Neural crest cell (in vitro differentiated cells): ENCODE measurements around the gene TPSAB1. TPM values are rescaled to one million over a fixed set of nuclear protein-coding genes. Genes with fewer than 3 reads are reported as not detected.
A peak's percentile ranks its signal among the peaks of the same experiment; 100 is the strongest.
"Not testable (repeated sequence)": the region's sequence is repeated elsewhere in the genome, so short reads cannot be mapped to it uniquely, and the experiment has no call there.

Experiments used
- DNase-seq: peaks from one replicate; pipeline ENCODE4 v3.0.0; 2021; ENCODE audit warnings: low read depth, mixed read lengths, low spot score
- H3K27ac Mint-ChIP-seq: one replicate; pipeline ENCODE4 v1.8.0; 2021; ENCODE audit warnings: mild to moderate bottlenecking, mixed read lengths; ENCODE audit not compliant: unreplicated experiment
- H3K27me3 Mint-ChIP-seq: 2 replicates; pipeline ENCODE4 v1.8.0; 2021; ENCODE audit warnings: low read depth, mild to moderate bottlenecking, mixed read lengths
- H3K36me3 Mint-ChIP-seq: 2 replicates; pipeline ENCODE4 v1.8.0; 2021; ENCODE audit warnings: low read depth, mild to moderate bottlenecking, mixed read lengths
- H3K4me1 Mint-ChIP-seq: 2 replicates; pipeline ENCODE4 v1.8.0; 2021; ENCODE audit warnings: mixed read lengths
- H3K4me3 Mint-ChIP-seq: one replicate; pipeline ENCODE4 v1.8.0; 2021; ENCODE audit warnings: mild to moderate bottlenecking, mixed read lengths
- H3K9me3 Mint-ChIP-seq: 2 replicates; pipeline ENCODE4 v1.8.0; 2021; ENCODE audit warnings: mixed read lengths
- total RNA-seq: library from RNA; stranded (reverse); gene quantifications from 2 replicates; pipeline ENCODE4 v1.2.1, GENCODE V29; 2021
- TF ChIP-seq, protein P1 (sequence below): fragments of 200-600 bp; sonication (generic); conservative IDR thresholded peaks from 2 replicates; pipeline ENCODE4 v1.5.0; 2021; ENCODE audit warnings: antibody characterized with exemption, mild to moderate bottlenecking

The TPSAB1 gene
- total RNA-seq, 1 donor from 2014 or later = not detected

DNA sequence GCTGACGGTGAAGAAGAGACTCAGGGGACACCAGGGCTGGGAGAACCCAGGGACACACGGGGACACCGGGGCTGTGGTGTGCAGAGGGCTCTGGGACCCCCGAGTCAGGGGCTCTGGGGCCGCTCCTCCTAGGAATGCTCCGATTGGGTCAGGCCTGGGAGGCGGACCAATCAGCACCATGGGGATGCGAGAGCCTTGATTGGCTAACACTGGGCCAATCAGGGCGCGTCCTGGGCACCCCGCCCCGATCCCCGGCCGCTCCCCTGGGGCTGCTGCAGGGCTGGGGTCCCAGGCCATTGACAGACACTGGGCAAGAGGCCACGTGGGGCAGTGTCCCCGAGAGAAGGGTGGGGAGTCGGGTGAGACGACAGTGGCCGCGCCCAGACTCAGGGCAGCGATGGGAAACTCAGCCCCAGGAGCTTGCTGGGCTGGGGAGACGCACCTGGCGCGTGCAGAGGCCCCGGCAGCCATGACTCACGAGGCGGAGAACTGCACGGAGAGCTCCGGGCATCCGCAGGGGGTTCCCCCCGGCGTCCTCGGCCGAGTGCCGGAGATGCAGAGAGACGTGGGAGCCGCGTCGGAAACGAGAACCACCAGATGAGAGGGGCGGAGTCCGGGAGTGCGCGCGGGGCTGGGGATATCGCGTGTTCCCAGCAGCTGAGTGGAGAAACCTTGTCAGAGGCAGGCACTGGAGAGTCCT lies 8.3 kb upstream of the TPSAB1 start:
- H3K27me3 Mint-ChIP-seq, H3K4me1 Mint-ChIP-seq, H3K9me3 Mint-ChIP-seq, DNase-seq, H3K4me3 Mint-ChIP-seq, H3K36me3 Mint-ChIP-seq, H3K27ac Mint-ChIP-seq: not testable (repeated sequence)

DNA sequence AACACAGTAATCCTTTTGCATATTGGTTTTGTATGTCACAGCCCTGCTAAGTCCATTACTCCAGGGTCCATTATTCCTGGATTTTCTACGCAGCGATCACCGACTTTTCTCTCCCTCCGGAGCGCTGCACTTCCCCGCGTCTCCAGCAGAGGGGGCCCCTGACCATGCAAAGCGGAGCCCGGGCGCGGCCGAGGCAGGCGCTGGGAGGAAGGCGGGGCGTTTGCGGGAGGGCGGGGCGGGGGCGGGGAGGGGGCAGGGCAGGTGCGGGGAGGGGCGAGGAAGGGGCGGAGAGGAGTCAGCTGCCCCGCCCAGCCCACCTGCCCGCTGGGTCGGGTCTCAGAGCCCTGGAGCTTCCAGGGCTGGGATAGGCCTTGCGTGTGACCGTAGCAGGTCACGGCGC lies 3.8 kb upstream of the TPSAB1 start:
- DNase-seq, H3K27me3 Mint-ChIP-seq, H3K27ac Mint-ChIP-seq, H3K4me3 Mint-ChIP-seq, H3K36me3 Mint-ChIP-seq, H3K9me3 Mint-ChIP-seq, H3K4me1 Mint-ChIP-seq: not testable (repeated sequence)

DNA sequence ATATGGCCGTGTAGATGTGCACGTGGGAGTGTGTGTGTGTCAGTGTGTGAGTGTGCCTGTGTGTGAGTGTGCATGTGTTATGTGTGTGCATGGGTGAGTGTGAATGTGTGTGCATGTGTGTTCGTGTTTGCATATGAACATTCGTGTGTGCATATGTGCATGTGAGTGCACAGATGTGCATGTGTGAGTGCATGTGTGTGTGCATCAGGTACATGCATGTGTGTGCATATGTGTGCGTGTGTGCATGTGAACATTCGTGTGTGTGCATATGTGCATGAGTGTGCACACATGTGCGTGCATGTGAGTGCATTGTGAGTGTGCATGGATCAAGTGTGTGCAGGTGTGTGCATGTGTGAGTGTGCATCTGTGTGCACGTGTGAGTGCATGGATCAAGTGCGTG lies 2.5 kb upstream of the TPSAB1 start:
- Mint-ChIP-seq H3K27ac (no peak overlapping the region), H3K9me3 (peaks cover 4% of the 10 kb centered on the region), H3K36me3 (no peaks in the 10 kb centered on the region), H3K27me3 (peaks cover 5% of the 10 kb centered on the region), H3K4me3 (no peak overlapping the region), H3K4me1 (peaks cover 8% of the 10 kb centered on the region)
- TF ChIP-seq, protein P1, sequence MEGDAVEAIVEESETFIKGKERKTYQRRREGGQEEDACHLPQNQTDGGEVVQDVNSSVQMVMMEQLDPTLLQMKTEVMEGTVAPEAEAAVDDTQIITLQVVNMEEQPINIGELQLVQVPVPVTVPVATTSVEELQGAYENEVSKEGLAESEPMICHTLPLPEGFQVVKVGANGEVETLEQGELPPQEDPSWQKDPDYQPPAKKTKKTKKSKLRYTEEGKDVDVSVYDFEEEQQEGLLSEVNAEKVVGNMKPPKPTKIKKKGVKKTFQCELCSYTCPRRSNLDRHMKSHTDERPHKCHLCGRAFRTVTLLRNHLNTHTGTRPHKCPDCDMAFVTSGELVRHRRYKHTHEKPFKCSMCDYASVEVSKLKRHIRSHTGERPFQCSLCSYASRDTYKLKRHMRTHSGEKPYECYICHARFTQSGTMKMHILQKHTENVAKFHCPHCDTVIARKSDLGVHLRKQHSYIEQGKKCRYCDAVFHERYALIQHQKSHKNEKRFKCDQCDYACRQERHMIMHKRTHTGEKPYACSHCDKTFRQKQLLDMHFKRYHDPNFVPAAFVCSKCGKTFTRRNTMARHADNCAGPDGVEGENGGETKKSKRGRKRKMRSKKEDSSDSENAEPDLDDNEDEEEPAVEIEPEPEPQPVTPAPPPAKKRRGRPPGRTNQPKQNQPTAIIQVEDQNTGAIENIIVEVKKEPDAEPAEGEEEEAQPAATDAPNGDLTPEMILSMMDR = no peak
- DNase-seq = no peak

DNA sequence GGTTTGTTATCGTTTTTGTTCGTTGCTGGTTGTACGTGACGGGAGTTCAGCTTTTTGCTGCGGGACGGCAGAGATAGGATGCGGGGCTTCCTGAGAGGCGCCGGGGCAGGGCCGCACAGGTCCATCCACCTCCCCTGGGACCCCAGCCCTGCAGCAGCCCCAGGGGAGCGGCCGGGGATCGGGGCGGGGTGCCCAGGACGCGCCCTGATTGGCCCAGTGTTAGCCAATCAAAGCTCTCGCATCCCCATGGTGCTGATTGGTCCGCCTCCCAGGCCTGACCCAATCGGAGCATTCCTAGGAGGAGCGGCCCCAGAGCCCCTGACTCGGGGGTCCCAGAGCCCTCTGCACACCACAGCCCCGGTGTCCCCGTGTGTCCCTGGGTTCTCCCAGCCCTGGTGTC lies 1.6 kb upstream of the TPSAB1 start:
- H3K4me1 Mint-ChIP-seq, H3K27me3 Mint-ChIP-seq, H3K9me3 Mint-ChIP-seq, H3K36me3 Mint-ChIP-seq, DNase-seq, H3K4me3 Mint-ChIP-seq: not testable (repeated sequence)
- peak overlapping the region; percentile 84 for H3K27ac Mint-ChIP-seq

DNA sequence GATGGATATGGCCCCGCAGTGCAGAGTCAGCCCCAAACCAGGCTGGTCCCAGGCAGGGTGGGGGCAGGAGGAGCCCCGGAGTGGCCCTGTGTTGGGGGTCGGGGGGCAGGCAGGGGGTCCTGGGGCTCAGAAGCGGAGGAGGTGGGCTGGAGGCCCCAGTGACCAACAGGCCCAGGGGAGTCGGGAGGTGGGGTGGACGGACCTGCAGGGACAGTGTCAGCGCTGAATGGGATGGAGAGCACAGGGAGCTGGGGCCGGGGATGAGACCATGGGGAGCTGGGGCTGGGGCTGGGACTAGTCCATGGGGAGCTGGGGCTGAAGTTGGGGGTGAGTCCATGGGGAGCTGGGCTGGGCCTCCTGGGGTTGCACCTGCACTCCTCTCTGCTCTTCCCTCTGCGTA lies 930 bp upstream of the TPSAB1 start:
- H3K27me3 Mint-ChIP-seq, H3K4me3 Mint-ChIP-seq, H3K36me3 Mint-ChIP-seq, H3K27ac Mint-ChIP-seq, H3K4me1 Mint-ChIP-seq, DNase-seq, H3K9me3 Mint-ChIP-seq: not testable (repeated sequence)

DNA sequence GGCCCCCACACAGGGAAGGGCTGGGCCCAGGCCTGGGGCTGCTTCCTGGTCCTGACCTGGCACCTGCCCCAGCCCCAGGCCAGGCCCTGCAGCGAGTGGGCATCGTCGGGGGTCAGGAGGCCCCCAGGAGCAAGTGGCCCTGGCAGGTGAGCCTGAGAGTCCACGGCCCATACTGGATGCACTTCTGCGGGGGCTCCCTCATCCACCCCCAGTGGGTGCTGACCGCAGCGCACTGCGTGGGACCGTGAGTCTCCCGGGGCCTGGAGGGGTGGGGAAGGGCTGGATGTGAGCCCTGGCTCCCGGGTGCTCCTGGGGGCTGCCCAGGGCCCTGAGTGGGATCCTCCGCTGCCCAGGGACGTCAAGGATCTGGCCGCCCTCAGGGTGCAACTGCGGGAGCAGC lies 576 bp downstream of the TPSAB1 start:
- not testable (repeated sequence) for H3K9me3 Mint-ChIP-seq, H3K27me3 Mint-ChIP-seq, DNase-seq, H3K27ac Mint-ChIP-seq, H3K4me3 Mint-ChIP-seq, H3K4me1 Mint-ChIP-seq, H3K36me3 Mint-ChIP-seq

DNA sequence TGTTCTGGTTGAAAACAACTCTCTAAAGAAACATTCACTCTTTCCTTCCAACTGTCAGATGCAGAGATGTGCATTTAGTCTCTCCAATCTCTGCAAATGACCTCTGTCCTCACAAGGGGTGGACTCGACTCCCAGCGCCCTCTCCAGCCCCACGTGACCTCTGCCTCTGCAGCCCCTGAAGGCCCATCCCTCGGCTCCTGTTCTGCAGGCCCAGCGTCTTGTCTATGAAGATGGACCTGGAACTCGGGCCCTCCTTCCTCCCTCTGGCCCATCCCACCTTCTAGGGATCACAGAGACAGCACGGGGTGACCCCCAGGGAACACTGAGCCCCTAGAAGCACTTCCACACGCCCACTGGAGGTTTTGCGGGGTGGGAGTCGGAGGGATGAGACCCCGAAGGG lies 2.9 kb downstream of the TPSAB1 start:
- H3K4me1 Mint-ChIP-seq, H3K9me3 Mint-ChIP-seq, H3K27ac Mint-ChIP-seq, H3K4me3 Mint-ChIP-seq, DNase-seq, H3K36me3 Mint-ChIP-seq: not testable (repeated sequence)
- peaks cover 16% of the 10 kb centered on the region for H3K27me3 Mint-ChIP-seq

DNA sequence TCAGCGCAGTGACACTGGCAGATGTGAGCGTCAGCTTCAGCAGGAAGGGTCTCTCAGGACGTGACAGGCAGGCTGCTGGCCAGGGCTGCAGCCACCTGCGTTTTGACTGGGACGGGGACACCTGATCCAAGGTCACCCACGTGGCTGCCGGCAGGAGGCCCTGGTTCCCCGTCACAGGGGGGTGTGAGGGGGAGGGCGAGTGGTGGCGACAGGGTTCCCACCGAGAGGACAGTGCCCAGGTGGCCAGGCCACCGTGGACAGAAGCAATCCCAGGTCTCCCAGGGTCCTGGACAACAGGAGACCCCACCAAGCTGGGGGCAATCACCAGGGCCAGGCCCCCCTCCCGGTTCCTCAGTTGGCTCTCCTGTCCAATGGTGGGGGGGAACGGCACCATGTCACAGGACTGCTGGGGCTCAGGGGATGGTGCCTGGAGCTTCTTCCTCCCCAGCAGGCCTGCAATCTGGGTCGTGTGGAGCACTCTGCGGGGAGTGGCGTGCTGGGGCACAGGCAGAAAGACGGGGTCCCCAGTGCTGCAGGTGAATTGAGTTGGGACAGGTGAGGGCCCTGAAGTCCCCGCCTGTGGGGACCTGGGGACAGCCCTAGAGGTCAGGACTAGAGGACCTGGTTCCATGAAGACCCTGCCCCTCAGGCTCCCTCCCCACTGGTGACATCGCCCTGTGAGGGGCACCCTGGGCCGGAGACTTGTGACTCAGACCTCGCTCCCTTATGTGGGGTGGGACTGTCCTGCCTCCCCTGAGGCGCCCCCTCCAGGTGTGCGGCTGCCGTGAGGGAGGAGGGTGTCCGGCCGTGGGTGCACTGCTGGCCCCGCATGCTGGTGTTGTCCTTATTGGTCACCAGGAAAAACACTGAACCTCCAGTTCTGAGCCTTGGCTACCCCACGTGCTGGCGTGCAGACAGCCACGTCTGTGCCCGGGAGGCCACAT lies 3.7 kb downstream of the TPSAB1 start:
- H3K4me3 Mint-ChIP-seq, H3K36me3 Mint-ChIP-seq, H3K9me3 Mint-ChIP-seq, H3K27ac Mint-ChIP-seq, DNase-seq, H3K4me1 Mint-ChIP-seq: not testable (repeated sequence)
- H3K27me3 Mint-ChIP-seq = peaks cover 16% of the 10 kb centered on the region

DNA sequence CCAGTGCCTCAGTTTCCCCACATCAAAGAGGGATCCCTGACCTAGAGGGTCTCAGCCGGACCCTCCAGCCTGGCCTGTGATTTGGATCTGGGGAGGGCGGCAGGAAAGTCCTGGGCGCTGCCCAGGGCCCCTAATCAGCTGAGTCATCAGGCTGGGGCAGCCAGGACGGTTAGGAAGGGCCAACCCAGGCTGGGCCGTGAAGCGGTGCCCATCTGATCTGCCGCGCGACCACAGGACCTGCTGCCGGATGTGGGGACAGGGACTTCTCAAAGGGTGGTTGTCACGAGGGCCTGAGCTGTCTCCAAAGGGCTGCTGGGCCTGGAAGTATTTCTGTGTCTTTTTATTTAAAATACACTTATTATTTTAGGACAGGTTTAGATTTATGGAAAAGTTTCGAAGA lies 4.4 kb downstream of the TPSAB1 start:
- Mint-ChIP-seq H3K4me1 (no peaks in the 10 kb centered on the region), H3K4me3 (no peak overlapping the region), H3K27ac (no peak overlapping the region), H3K27me3 (peaks cover 16% of the 10 kb centered on the region), H3K36me3 (no peaks in the 10 kb centered on the region), H3K9me3 (no peaks in the 10 kb centered on the region)
- no peak for DNase-seq
- TF ChIP-seq, protein P1 = no peak
